ENCODE results near the gene NFKBIE. TPM values are rescaled to one million over a fixed set of nuclear protein-coding genes. Genes with fewer than 3 reads are reported as not detected.

The NFKBIE gene
- total RNA-seq, 6 experiments from 2014 or later, result 2.5 to 30.2 (median 10.8) TPM

GRCh38 chr6:44306710-44307109 lies 41.4 kb upstream of the NFKBIE start:
- H3K27me3 ChIP-seq, result no peaks in the 10 kb centered on the region
- DNase-seq, result no peak
- H3K9me3 ChIP-seq, result no peaks in the 10 kb centered on the region
- H3K27ac ChIP-seq, result no peak overlapping the region
- intact Hi-C loops (cut with DNase I), result no loop called here
- H3K36me3 ChIP-seq, result peaks cover 0 to 50% (median 27%) of the 10 kb centered on the region in 4 donors
- H3K4me1 ChIP-seq, result no peaks in the 10 kb centered on the region
- ATAC-seq, result no peak
- H3K4me3 ChIP-seq, result no peak overlapping the region
- TF ChIP-seq POLR2A (IDR thresholded peaks at IDR 0.05), result no peak
- TF ChIP-seq, protein P1, sequence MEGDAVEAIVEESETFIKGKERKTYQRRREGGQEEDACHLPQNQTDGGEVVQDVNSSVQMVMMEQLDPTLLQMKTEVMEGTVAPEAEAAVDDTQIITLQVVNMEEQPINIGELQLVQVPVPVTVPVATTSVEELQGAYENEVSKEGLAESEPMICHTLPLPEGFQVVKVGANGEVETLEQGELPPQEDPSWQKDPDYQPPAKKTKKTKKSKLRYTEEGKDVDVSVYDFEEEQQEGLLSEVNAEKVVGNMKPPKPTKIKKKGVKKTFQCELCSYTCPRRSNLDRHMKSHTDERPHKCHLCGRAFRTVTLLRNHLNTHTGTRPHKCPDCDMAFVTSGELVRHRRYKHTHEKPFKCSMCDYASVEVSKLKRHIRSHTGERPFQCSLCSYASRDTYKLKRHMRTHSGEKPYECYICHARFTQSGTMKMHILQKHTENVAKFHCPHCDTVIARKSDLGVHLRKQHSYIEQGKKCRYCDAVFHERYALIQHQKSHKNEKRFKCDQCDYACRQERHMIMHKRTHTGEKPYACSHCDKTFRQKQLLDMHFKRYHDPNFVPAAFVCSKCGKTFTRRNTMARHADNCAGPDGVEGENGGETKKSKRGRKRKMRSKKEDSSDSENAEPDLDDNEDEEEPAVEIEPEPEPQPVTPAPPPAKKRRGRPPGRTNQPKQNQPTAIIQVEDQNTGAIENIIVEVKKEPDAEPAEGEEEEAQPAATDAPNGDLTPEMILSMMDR (IDR thresholded peaks at IDR 0.05), result no peak
- WGBS (ENCODE audit: insufficient coverage, low coverage, low lambda C conversion rate, missing lambda C conversion rate), result no CpG with 5 or more reads among the region's 8 CpGs

- Histone ChIP-seq H3K4me3 (no peak overlapping the region), H3K4me1 (no peaks in the 10 kb centered on the region), H3K9me3 (no peaks in the 10 kb centered on the region), H3K36me3 (peaks cover 0 to 42% (median 24%) of the 10 kb centered on the region in 4 donors), H3K27me3 (no peaks in the 10 kb centered on the region), H3K27ac (no peak overlapping the region)
- ATAC-seq (no peak), DNase-seq (no peak)
- TF ChIP-seq, protein P1 (IDR thresholded peaks at IDR 0.05), result no peak
- TF ChIP-seq POLR2A (IDR thresholded peaks at IDR 0.05), result no peak
- WGBS (ENCODE audit: insufficient coverage, low coverage, low lambda C conversion rate, missing lambda C conversion rate), result no CpG with 5 or more reads among the region's 5 CpGs
- intact Hi-C loops (cut with DNase I), result no loop called here
Observed at GRCh38 chr6:44305200-44305725, 39.9 kb upstream of the NFKBIE start.

DNA sequence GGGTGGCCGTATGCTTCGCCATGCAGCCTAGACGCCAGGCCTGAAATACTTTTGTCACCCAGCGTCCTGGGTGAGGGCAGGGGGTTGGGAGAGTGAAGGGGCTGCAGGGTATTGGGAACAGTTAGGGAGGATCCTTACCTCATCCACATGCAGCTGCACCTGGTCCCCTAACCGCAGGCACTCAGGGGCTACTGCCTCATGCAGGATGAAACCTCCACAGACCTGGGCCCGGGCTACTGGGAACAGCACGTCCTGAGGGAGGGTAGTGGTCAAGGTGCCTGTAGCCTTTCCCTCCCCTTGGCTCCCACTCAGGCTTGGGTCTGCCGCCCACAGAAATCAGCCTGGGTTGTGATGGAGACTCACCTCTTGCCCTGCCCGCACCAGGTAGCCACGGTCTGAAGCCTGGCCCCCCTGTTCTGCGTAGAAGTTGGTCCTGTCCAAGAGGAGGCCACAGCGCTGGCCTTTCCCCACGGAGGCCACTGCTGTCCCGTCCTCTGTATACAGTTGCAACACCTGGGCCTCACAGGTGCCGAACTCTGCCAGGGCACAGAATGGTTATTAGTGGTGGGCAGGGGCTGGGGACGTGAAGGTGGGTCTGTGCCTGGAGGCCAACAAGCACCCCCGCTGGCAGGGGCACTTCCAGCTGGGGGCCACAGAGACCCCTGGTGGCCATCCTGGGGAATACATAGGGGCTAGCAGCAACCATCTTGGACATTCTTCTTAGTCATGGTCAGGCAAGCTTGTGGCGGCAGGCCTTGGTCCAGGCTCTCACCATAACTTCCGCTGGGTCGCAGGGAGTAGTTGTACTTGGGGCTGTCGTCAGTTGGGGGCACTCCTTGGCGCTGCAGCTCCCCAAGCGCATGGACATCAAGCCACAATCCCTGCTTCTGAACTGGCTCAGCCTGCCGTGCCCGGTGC lies 39.2 kb upstream of the NFKBIE start:
- H3K4me3 ChIP-seq, result no peak overlapping the region
- DNase-seq (no peak), ATAC-seq (peak; percentile 42 to 68 (median 62))
- WGBS (ENCODE audit: insufficient coverage, low coverage, low lambda C conversion rate, missing lambda C conversion rate), result no CpG with 5 or more reads among the region's 25 CpGs
- H3K27ac ChIP-seq, result no peak overlapping the region
- H3K4me1 ChIP-seq, result no peaks in the 10 kb centered on the region
- no peaks in the 10 kb centered on the region for H3K9me3 ChIP-seq
- H3K36me3 ChIP-seq, result peaks cover 0 to 35% (median 20%) of the 10 kb centered on the region in 4 donors
- no peaks in the 10 kb centered on the region for H3K27me3 ChIP-seq
- intact Hi-C loops (cut with DNase I), result no loop called here
- TF ChIP-seq, protein P1 (IDR thresholded peaks at IDR 0.05), result peak; percentile 53 to 67 (median 64)
- TF ChIP-seq POLR2A (IDR thresholded peaks at IDR 0.05), result no peak

GRCh38 chr6:44303842-44304241 lies 38.5 kb upstream of the NFKBIE start:
- H3K9me3 ChIP-seq, result no peaks in the 10 kb centered on the region
- DNase-seq (no peak), ATAC-seq (no peak)
- no peaks in the 10 kb centered on the region for H3K4me1 ChIP-seq
- TF ChIP-seq, protein P1 (IDR thresholded peaks at IDR 0.05), result no peak
- TF ChIP-seq POLR2A (IDR thresholded peaks at IDR 0.05), result no peak
- H3K27ac ChIP-seq, result no peak overlapping the region
- H3K36me3 ChIP-seq, result peaks cover 0 to 28% (median 17%) of the 10 kb centered on the region in 4 donors
- no peaks in the 10 kb centered on the region for H3K27me3 ChIP-seq
- intact Hi-C loops (cut with DNase I), result no loop called here
- no peak overlapping the region for H3K4me3 ChIP-seq
- WGBS (ENCODE audit: insufficient coverage, low coverage, low lambda C conversion rate, missing lambda C conversion rate), result 100% methylated on average over 1 of the region's 6 CpGs

Measured in right lobe of liver (tissue), 6 donors.